Skeletal muscle tissue (tissue), 4 donors: ENCODE results near the gene ZBTB34. TPM values are rescaled to one million over a fixed set of nuclear protein-coding genes. Genes with fewer than 3 reads are reported as not detected.
A peak's percentile ranks its signal among the peaks of the same experiment; 100 is the strongest.

Experiments
- H3K27ac ChIP-seq: one replicate; pipeline ENCODE4 v1.7.0; 2013; ENCODE audit warnings: mild to moderate bottlenecking, low read depth, low read length, inconsistent platforms
- H3K27me3 ChIP-seq, 3 donors: one replicate each; pipeline ENCODE4 v1.7.0; 2013; ENCODE audit warnings: low read length in 3 of 3; ENCODE audit not compliant: control insufficient read depth in 3 of 3, insufficient read depth in 3 of 3
- H3K36me3 ChIP-seq, 3 donors: one replicate each; pipeline ENCODE4 v1.7.0; 2013; ENCODE audit warnings: low read length in 3 of 3; ENCODE audit not compliant: control insufficient read depth in 3 of 3, insufficient read depth in 3 of 3
- H3K4me1 ChIP-seq, 3 donors: one replicate each; pipeline ENCODE4 v1.7.0; 2013; ENCODE audit warnings: low read length in 3 of 3, mild to moderate bottlenecking in 3 of 3; ENCODE audit not compliant: control insufficient read depth in 3 of 3, insufficient read depth in 3 of 3
- H3K4me3 ChIP-seq, 3 donors: one replicate each; pipeline ENCODE4 v1.7.0; 2013; ENCODE audit warnings: low read length in 3 of 3
- H3K9ac ChIP-seq, 3 donors: one replicate each; pipeline ENCODE4 v1.7.0; 2013; ENCODE audit warnings: low read length in 3 of 3, mild to moderate bottlenecking in 3 of 3, moderate library complexity in 2 of 3, low read depth in 1 of 3
- H3K9me3 ChIP-seq, 3 donors: one replicate each; pipeline ENCODE4 v1.7.0; 2013; ENCODE audit warnings: low read length in 3 of 3; ENCODE audit not compliant: control insufficient read depth in 3 of 3
- total RNA-seq: library from RNA; depleted of rRNA; stranded (reverse); fragments of >200 nt; gene quantifications from one replicate; pipeline ENCODE4 v1.2.3, GENCODE V29; 2014
- donor health status: Osteomylitis.

Gene ZBTB34
- total RNA-seq, 1 donor from 2014 or later: 17.2 TPM

- Histone ChIP-seq H3K9ac (no peak overlapping the region), H3K27ac (no peak overlapping the region), H3K4me3 (no peak overlapping the region), H3K27me3 (peaks cover 4 to 9% (median 7%) of the 10 kb centered on the region in 3 donors), H3K9me3 (no peaks in the 10 kb centered on the region), H3K4me1 (peaks cover 0 to 4% (median 0%) of the 10 kb centered on the region in 3 donors), H3K36me3 (no peaks in the 10 kb centered on the region)
Measured at GRCh38 chr9:126907058-126907457, 46.6 kb downstream of the ZBTB34 start.

- Histone ChIP-seq H3K9ac (peak within 1 kb of the TSS in 2 of 3 donors; percentile 23 to 70), H3K27me3 (no peaks in the 10 kb centered on the region), H3K27ac (no peak within 1 kb of the TSS), H3K36me3 (no peaks in the 10 kb centered on the region), H3K4me3 (peak within 1 kb of the TSS; percentile 43 to 70 (median 62)), H3K4me1 (peaks cover 2 to 14% (median 7%) of the 10 kb centered on the region in 3 donors), H3K9me3 (no peaks in the 10 kb centered on the region)
Measured at GRCh38 chr9:126914458-126915280, 54.2 kb downstream of the ZBTB34 start, which contains the start of gene RALGPS1. RALGPS1 (plus strand) TSS chr9:126914782; CDS start chr9:126962290, 47,508 bp downstream.

- H3K9ac ChIP-seq: peak overlapping the region in 1 of 3 donors; percentile 23
- H3K9me3 ChIP-seq: no peaks in the 10 kb centered on the region
- H3K4me1 ChIP-seq: peaks cover 2 to 14% (median 7%) of the 10 kb centered on the region in 3 donors
- H3K27me3 ChIP-seq: no peaks in the 10 kb centered on the region
- no peaks in the 10 kb centered on the region for H3K36me3 ChIP-seq
- no peak overlapping the region for H3K27ac ChIP-seq
- H3K4me3 ChIP-seq: peak overlapping the region in 1 of 3 donors; percentile 36
Measured at GRCh38 chr9:126915281-126915816, 54.9 kb downstream of the ZBTB34 start.

DNA sequence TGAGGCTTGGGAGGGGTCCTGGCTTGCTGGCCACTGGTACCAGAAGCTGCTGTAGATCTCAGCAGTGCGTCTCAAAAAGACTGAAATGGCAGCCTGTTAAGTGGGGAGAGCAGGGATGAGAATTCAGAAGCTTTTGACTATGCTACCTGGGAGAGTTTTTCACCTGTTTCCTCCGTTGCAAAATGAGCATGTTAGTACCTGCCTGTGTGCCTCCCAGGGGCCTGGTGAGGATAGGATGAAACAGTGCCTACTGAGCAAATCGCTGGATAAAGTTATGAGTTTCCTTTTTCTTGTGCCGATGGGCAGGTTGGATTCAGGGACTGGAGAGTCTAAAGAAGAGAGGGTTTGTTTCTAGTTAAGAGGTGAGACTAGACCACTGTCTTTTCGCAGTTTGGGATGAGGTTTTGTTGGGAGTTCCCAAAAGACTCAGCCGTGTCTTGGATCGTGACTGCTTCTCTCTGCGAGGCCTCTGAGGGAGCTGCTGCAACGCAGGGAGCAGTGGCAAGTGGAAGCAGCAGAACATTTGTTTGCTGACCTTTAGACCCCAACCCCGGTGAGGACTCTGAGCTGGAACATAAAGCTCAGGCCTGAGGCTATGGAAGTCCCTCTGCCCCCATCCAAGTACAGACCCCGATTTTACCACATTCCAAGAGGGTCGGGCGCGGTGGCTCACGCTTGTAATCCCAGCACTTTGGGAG is 55.6 kb downstream of the ZBTB34 start:
- Histone ChIP-seq H3K27me3 (no peaks in the 10 kb centered on the region), H3K4me3 (no peak overlapping the region)

DNA sequence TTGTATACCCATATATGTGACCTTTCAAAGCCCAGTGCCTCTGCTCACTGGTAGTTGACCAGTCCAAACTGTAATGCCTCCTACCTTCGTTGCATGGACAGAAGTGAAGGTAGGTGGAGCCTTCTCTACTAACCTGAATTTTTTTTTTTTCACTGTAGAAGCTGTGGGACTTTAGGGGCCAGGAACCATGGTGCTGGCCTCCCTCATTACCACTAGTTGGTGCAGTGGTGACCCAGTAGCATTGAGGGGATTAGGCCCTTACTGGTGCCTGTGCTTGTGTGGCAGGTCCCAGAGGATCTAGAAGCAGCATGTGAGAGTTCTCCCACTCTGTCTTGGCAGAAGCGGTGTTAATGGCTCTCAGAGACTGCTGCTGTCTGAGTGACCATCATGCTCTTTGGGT is 56.5 kb downstream of the ZBTB34 start:
- H3K27ac ChIP-seq: no peak overlapping the region
- H3K36me3 ChIP-seq: peaks cover 0 to 3% (median 0%) of the 10 kb centered on the region in 3 donors
- H3K4me1 ChIP-seq: peaks cover 2 to 14% (median 7%) of the 10 kb centered on the region in 3 donors
- H3K9ac ChIP-seq: no peak overlapping the region
- no peak overlapping the region for H3K4me3 ChIP-seq
- no peaks in the 10 kb centered on the region for H3K27me3 ChIP-seq
- no peaks in the 10 kb centered on the region for H3K9me3 ChIP-seq

More for the DNA sequence above, 55.6 kb downstream of the ZBTB34 start:
- Histone ChIP-seq H3K9me3 (no peaks in the 10 kb centered on the region), H3K27ac (no peak overlapping the region), H3K4me1 (peaks cover 2 to 14% (median 7%) of the 10 kb centered on the region in 3 donors), H3K9ac (peak overlapping the region in 1 of 3 donors; percentile 23), H3K36me3 (peaks cover 0 to 3% (median 0%) of the 10 kb centered on the region in 3 donors)

- Histone ChIP-seq H3K9me3 (no peaks in the 10 kb centered on the region), H3K36me3 (peaks cover 0 to 3% (median 0%) of the 10 kb centered on the region in 3 donors), H3K4me3 (no peak overlapping the region), H3K27me3 (no peaks in the 10 kb centered on the region), H3K27ac (no peak overlapping the region), H3K4me1 (peaks cover 2 to 11% (median 4%) of the 10 kb centered on the region in 3 donors), H3K9ac (no peak overlapping the region)
Measured at GRCh38 chr9:126919193-126919592, 58.8 kb downstream of the ZBTB34 start.

- Histone ChIP-seq H3K9me3 (no peaks in the 10 kb centered on the region), H3K4me3 (no peak overlapping the region), H3K27me3 (no peaks in the 10 kb centered on the region), H3K4me1 (no peaks in the 10 kb centered on the region), H3K27ac (no peak overlapping the region), H3K36me3 (no peaks in the 10 kb centered on the region), H3K9ac (no peak overlapping the region)
Measured at GRCh38 chr9:126925876-126926275, 65.4 kb downstream of the ZBTB34 start.

DNA sequence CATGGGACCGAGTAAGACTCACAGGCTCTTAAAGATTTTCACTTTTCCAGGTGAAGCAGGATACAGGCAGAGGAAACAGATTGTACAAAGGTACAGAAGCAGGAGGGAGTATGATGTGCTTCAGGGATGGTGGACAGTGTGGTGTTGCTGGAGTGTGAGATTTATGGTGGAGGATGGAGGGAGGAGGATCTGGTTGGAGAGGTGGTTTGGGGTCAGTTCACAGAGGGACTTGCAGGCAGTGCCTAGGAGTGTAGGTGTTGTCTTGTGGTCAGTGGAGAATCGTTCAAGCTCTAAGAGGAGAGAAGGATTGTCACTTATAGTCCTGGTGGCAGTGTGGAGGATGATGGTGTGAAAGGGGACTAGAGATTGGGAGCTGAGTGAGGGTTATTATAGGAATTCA is 65.9 kb downstream of the ZBTB34 start:
- no peaks in the 10 kb centered on the region for H3K9me3 ChIP-seq

GRCh38 chr9:126927419-126927818 is 67.0 kb downstream of the ZBTB34 start:
- H3K4me3 ChIP-seq: no peak overlapping the region
- H3K4me1 ChIP-seq: no peaks in the 10 kb centered on the region
- no peaks in the 10 kb centered on the region for H3K36me3 ChIP-seq

More for the DNA sequence above, 65.9 kb downstream of the ZBTB34 start:
- no peak overlapping the region for H3K4me3 ChIP-seq
- H3K27me3 ChIP-seq: no peaks in the 10 kb centered on the region
- H3K36me3 ChIP-seq: no peaks in the 10 kb centered on the region
- no peak overlapping the region for H3K9ac ChIP-seq
- H3K4me1 ChIP-seq: no peaks in the 10 kb centered on the region
- H3K27ac ChIP-seq: no peak overlapping the region

More at GRCh38 chr9:126927419-126927818, 67.0 kb downstream of the ZBTB34 start:
- no peaks in the 10 kb centered on the region for H3K27me3 ChIP-seq
- no peak overlapping the region for H3K27ac ChIP-seq
- H3K9me3 ChIP-seq: no peaks in the 10 kb centered on the region
- no peak overlapping the region for H3K9ac ChIP-seq
